NB4 (cell line): ENCODE measurements around the gene ARHGAP19.

Experiments used
- TF ChIP-seq, protein P1 (sequence below): IDR thresholded peaks from one replicate; pipeline ENCODE4 v1.5.1; 2012; ENCODE audit warnings: low read depth, low read length
- TF ChIP-seq, protein P2 (sequence below): IDR thresholded peaks from 2 replicates; pipeline ENCODE4 v1.6.1; 2011; ENCODE audit warnings: low read depth, low read length

DNA sequence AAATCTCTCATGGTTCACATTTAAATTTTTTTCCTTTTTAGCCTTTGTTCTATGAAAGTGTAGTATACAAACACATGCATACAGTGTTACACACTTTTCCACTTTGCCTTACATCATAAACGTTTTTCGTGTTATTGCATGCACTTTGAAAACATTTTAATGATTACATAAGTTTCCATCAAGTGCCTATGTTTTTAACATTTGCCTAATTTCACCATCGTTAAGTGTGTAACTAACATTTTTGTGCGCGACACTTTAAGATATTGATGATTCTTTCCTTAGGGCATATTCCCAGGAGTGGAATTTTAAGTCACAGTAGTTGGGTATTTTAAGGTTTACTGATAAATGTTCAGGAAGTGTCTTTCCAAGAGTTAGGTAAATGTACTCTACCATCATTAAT, 43.6 kb upstream of the ARHGAP19 start:
- TF ChIP-seq, protein P1, sequence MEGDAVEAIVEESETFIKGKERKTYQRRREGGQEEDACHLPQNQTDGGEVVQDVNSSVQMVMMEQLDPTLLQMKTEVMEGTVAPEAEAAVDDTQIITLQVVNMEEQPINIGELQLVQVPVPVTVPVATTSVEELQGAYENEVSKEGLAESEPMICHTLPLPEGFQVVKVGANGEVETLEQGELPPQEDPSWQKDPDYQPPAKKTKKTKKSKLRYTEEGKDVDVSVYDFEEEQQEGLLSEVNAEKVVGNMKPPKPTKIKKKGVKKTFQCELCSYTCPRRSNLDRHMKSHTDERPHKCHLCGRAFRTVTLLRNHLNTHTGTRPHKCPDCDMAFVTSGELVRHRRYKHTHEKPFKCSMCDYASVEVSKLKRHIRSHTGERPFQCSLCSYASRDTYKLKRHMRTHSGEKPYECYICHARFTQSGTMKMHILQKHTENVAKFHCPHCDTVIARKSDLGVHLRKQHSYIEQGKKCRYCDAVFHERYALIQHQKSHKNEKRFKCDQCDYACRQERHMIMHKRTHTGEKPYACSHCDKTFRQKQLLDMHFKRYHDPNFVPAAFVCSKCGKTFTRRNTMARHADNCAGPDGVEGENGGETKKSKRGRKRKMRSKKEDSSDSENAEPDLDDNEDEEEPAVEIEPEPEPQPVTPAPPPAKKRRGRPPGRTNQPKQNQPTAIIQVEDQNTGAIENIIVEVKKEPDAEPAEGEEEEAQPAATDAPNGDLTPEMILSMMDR: no peak
- TF ChIP-seq, protein P2, sequence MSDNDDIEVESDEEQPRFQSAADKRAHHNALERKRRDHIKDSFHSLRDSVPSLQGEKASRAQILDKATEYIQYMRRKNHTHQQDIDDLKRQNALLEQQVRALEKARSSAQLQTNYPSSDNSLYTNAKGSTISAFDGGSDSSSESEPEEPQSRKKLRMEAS: no peak
